BLaER1 treated with 17β-estradiol and CSF1 and Interleukin-3, amounts not matched to agents 10 nM and 100 nM (cell line): ENCODE results near the gene DCAF8L2.
A peak's percentile ranks its signal among the peaks of the same experiment; 100 is the strongest.
"Not testable (repeated sequence)": the region's sequence is repeated elsewhere in the genome, so short reads cannot be mapped to it uniquely, and the experiment has no call there.

Experiments used
- H3K27ac ChIP-seq, 11 experiments: shearing (Covaris generic); formaldehyde crosslinking; 2 replicates each; pipeline ENCODE4 v1.8.1; 2022
- H3K27me3 ChIP-seq, 11 experiments: shearing (Covaris generic); formaldehyde crosslinking; 2 replicates each; pipeline ENCODE4 v1.8.1; 2022
- H3K36me3 ChIP-seq, 11 experiments: shearing (Covaris generic); formaldehyde crosslinking; 2 replicates each; pipeline ENCODE4 v1.8.1; 2022
- H3K4me1 ChIP-seq, 10 experiments: shearing (Covaris generic); formaldehyde crosslinking; 2 replicates each; pipeline ENCODE4 v1.8.1; 2022
- H3K4me2 ChIP-seq, 11 experiments: shearing (Covaris generic); formaldehyde crosslinking; 2 replicates each; pipeline ENCODE4 v1.8.1; 2022
- H3K4me3 ChIP-seq, 10 experiments: shearing (Covaris generic); formaldehyde crosslinking; 2 replicates each; pipeline ENCODE4 v1.8.1; 2022
- H3K9ac ChIP-seq, 11 experiments: shearing (Covaris generic); formaldehyde crosslinking; 2 replicates each; pipeline ENCODE4 v1.8.1; 2022
- H3K9me3 ChIP-seq, 11 experiments: shearing (Covaris generic); formaldehyde crosslinking; replicated peaks in 1 of 11; 2 replicates each; pipeline ENCODE4 v1.8.1; 2022
- H4K20me1 ChIP-seq, 11 experiments: shearing (Covaris generic); formaldehyde crosslinking; 2 replicates each; pipeline ENCODE4 v1.8.1; 2022
- Cebpa-rat ChIP-seq, 11 experiments: shearing (Covaris generic); IDR thresholded peaks; 2 replicates each; pipeline ENCODE4 v1.8.1; 2022

DCAF8L2 gene

DNA sequence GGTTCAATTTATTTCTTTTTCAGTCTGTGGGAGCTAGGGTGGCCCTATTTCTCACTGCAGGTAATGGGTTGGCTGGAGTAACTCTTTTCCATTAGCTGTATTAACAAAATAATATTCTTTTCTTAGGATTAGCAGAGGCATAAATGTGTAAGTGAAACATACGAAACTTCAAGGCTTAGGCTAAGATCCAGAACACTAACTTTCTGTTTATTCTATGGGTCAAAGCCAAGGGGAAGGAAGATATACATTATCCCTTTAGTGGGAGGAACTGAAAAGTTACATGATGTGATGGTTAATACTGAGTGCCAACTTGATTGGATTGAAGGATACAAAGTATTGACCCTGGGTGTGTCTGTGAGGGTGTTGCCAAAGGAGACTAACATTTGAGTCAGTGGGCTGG, 66.4 kb downstream of the DCAF8L2 start:
- Histone ChIP-seq H3K27me3 (peaks cover 63 to 99% (median 94%) of the 10 kb centered on the region in 11 experiments), H3K4me2 (no peak overlapping the region), H3K27ac (no peak overlapping the region), H3K9me3 (no peaks in the 10 kb centered on the region), H3K9ac (no peak overlapping the region), H3K4me1 (no peaks in the 10 kb centered on the region), H3K4me3 (no peak overlapping the region), H3K36me3 (no peaks in the 10 kb centered on the region), H4K20me1 (peaks cover 0 to 3% (median 0%) of the 10 kb centered on the region in 11 experiments; a peak in 1 of 22 replicates)
- no peak for TF ChIP-seq Cebpa-rat (IDR thresholded peaks at IDR 0.05)

DNA sequence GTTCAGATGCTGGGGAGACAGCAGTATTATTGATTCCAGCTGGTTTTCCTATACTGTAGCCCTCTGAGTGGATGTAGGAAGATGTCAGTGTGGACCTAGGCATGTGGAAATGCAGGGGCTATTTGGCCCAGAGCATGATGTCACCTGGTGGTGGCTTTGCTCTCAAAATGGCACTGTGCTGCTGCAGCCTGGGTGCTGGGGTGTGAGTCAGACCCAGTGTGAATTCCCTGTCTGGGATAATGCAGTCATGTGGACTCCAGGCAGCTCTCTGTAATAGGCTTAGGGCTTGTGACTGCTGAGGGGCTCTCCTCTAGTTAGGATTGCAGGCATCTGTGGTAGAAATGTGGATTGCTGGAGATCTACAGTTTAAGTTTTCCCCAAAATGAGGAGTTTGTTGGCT, 70.7 kb downstream of the DCAF8L2 start:
- no peak overlapping the region for H3K27ac ChIP-seq
- H3K27me3 ChIP-seq, result peaks cover 53 to 100% (median 90%) of the 10 kb centered on the region in 11 experiments
- H3K4me3 ChIP-seq, result no peak overlapping the region
- H3K9ac ChIP-seq, result no peak overlapping the region
- H4K20me1 ChIP-seq, result peaks cover 0 to 3% (median 0%) of the 10 kb centered on the region in 11 experiments; a peak in 1 of 22 replicates
- no peak overlapping the region for H3K4me2 ChIP-seq
- H3K36me3 ChIP-seq, result no peaks in the 10 kb centered on the region
- H3K9me3 ChIP-seq, result no peaks in the 10 kb centered on the region
- no peaks in the 10 kb centered on the region for H3K4me1 ChIP-seq
- TF ChIP-seq Cebpa-rat (IDR thresholded peaks at IDR 0.05), result no peak

DNA sequence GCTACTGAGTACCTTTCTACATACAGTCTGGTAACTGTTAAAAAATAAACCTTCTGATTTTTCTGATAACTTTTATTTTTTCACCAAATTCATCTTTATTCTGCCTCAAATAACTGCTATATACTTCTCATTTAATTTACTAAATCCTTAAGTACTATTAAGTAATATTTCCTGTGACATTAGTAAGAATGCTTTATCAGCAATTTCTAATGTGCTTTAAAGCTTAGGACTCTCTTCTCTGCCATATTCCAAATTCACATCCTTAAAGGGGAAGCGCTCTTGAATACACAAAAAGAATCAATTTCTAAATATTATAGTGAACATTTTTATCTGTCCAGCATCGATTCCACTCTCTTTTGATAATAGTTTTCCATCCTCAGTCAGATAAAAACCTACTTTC, 81.1 kb downstream of the DCAF8L2 start:
- no peak overlapping the region for H3K27ac ChIP-seq
- no peaks in the 10 kb centered on the region for H4K20me1 ChIP-seq
- H3K9ac ChIP-seq, result no peak overlapping the region
- no peak overlapping the region for H3K4me2 ChIP-seq
- no peaks in the 10 kb centered on the region for H3K36me3 ChIP-seq
- no peak for TF ChIP-seq Cebpa-rat (IDR thresholded peaks at IDR 0.05)
- no peaks in the 10 kb centered on the region for H3K4me1 ChIP-seq
- peaks cover 0 to 8% (median 0%) of the 10 kb centered on the region in 11 experiments; a peak in 2 of 22 replicates for H3K9me3 ChIP-seq
- peaks cover 33 to 77% (median 53%) of the 10 kb centered on the region in 11 experiments for H3K27me3 ChIP-seq
- no peak overlapping the region for H3K4me3 ChIP-seq

DNA sequence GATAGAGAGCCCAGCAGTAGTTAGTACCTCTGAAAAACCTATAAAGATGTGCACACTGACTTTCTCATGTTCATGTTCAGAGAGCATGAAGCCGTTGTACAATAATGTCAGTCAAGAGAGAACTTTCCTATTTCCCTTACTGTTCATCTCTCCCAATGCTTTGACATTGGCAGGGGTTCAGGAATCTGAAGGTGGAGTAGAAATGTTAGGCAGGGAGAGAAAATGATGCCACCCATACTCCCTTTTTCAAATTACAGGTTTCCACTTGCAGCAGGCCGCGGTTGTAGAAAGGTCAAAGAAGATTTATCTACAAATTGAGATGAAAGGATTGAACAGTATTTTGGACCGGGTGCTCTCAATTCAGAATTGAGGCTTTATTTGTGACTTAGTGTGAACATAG, 84.3 kb downstream of the DCAF8L2 start:
- Histone ChIP-seq H3K4me2 (no peak overlapping the region), H3K9ac (no peak overlapping the region), H3K36me3 (no peaks in the 10 kb centered on the region), H4K20me1 (no peaks in the 10 kb centered on the region), H3K27ac (no peak overlapping the region), H3K9me3 (peaks cover 0 to 8% (median 0%) of the 10 kb centered on the region in 11 experiments; a peak in 2 of 22 replicates), H3K4me3 (no peak overlapping the region), H3K4me1 (peaks cover 0 to 8% (median 0%) of the 10 kb centered on the region in 10 experiments; a peak in 2 of 20 replicates), H3K27me3 (peaks cover 52 to 88% (median 74%) of the 10 kb centered on the region in 11 experiments)
- no peak for TF ChIP-seq Cebpa-rat (IDR thresholded peaks at IDR 0.05)

DNA sequence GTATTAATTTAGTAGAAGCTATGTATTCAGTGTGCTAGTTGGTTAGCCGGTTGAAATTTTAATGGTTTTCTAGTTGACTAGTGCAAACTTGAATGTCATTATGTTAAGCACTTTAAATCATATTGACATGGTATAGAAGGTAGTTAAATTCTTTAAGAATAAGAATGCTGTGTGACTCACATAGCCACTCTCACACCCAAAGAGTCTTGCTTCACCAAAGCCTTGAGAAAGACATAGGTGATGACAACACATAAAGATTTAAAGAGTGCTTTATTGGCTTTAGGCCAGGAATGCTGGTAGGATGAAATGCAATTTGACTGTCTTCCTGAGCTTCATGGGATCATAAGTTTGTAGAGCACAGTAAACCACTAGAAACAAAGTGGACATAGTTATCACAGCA, 85.3 kb downstream of the DCAF8L2 start:
- TF ChIP-seq Cebpa-rat (IDR thresholded peaks at IDR 0.05), result no peak
- Histone ChIP-seq H3K27me3 (peaks cover 61 to 95% (median 84%) of the 10 kb centered on the region in 11 experiments), H3K27ac (no peak overlapping the region), H3K9ac (no peak overlapping the region), H3K4me2 (no peak overlapping the region), H3K4me1 (peaks cover 0 to 8% (median 0%) of the 10 kb centered on the region in 10 experiments; a peak in 2 of 20 replicates), H4K20me1 (no peaks in the 10 kb centered on the region), H3K4me3 (no peak overlapping the region), H3K36me3 (no peaks in the 10 kb centered on the region), H3K9me3 (peaks cover 0 to 4% (median 0%) of the 10 kb centered on the region in 11 experiments; a peak in 2 of 22 replicates)

DNA sequence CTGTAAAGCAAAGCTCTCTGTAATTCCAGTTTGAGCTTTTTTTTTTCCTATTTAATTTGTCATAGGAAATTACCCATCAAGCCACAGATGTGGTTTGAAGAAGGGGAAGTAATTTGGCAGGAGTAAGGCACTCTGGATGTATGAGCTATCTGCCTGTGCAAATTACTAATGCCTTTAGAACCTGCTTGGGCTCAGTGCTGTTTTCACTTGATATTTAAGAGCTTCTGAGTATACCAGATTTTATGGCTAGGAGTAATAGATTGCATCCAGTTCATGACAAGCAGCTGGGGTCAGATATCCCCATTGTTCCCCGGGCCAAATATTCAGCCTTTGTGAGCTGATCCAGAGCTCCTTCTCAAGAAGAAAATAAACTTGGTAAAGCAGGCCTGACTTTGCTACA, 89.1 kb downstream of the DCAF8L2 start:
- H3K4me2 ChIP-seq, result 0 out of 22 replicates have a peak overlapping the region, but pooled peaks of 1 of the 11 experiments have one; percentile 7
- peaks cover 74 to 100% (median 95%) of the 10 kb centered on the region in 11 experiments for H3K27me3 ChIP-seq
- H3K9me3 ChIP-seq, result no peaks in the 10 kb centered on the region
- no peak overlapping the region for H3K27ac ChIP-seq
- H3K9ac ChIP-seq, result no peak overlapping the region
- no peak for TF ChIP-seq Cebpa-rat (IDR thresholded peaks at IDR 0.05)
- no peaks in the 10 kb centered on the region for H3K36me3 ChIP-seq
- H3K4me1 ChIP-seq, result peaks cover 0 to 8% (median 0%) of the 10 kb centered on the region in 10 experiments; a peak in 2 of 20 replicates
- no peak overlapping the region for H3K4me3 ChIP-seq
- H4K20me1 ChIP-seq, result no peaks in the 10 kb centered on the region

DNA sequence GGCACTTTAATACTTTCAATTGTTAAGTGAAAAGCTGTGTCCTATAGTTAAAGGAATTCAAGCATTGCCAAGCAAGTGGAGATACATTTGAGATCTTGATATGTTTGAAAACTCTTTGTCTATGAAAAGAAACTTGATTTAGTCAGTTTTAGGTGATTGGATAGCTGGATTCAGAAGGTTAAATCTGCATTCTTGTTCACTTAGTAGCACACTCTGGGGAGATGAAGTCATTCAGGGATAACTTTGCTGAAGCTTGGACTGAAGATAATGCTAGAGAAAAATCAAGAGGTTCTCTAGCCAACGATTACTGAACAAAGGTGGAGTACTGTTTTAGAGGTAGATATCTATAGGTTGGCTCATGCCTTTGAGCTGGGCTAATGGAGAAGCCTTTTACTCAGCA, 90.6 kb downstream of the DCAF8L2 start:
- Histone ChIP-seq H3K4me1 (peaks cover 0 to 8% (median 0%) of the 10 kb centered on the region in 10 experiments; a peak in 2 of 20 replicates), H3K4me2 (no peak overlapping the region), H3K9ac (no peak overlapping the region), H4K20me1 (no peaks in the 10 kb centered on the region), H3K4me3 (no peak overlapping the region), H3K9me3 (no peaks in the 10 kb centered on the region), H3K27me3 (peaks cover 77 to 100% (median 95%) of the 10 kb centered on the region in 11 experiments), H3K27ac (no peak overlapping the region), H3K36me3 (no peaks in the 10 kb centered on the region)
- no peak for TF ChIP-seq Cebpa-rat (IDR thresholded peaks at IDR 0.05)

DNA sequence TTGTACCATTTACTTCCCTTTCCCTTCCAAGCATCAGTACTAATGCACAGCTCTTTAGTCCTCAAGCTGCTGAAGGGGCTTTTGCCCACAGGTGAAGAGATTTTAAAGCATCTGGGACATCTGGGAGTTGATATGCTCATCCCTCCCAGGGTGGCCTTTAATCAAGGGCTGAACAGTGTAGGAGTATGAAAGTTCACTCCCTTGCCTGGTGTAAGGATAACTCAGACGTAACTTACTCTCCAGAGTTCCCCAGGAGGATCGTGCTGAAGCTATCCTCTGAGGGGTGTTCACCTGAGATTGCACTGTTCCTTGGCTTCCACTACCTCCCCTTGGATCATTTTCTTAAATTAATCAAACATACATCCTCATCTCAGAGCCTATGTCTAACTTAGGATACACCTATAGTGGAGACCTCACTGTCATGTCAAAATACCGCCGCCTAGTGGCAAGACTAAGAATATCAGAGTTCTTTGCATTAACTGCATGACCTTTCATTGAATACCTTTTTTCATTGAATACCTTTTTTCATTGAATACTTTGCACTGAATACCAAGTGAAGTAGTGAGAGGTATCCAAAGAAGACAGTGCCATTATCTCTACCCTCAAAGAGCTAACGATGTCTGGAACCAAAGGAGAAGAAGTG, 93.5 kb downstream of the DCAF8L2 start:
- H3K9me3 ChIP-seq, H3K4me3 ChIP-seq, H3K36me3 ChIP-seq, H3K4me2 ChIP-seq, H3K4me1 ChIP-seq, H4K20me1 ChIP-seq, H3K27ac ChIP-seq, H3K9ac ChIP-seq: not testable (repeated sequence)
- peaks cover 73 to 100% (median 91%) of the 10 kb centered on the region in 11 experiments for H3K27me3 ChIP-seq

DNA sequence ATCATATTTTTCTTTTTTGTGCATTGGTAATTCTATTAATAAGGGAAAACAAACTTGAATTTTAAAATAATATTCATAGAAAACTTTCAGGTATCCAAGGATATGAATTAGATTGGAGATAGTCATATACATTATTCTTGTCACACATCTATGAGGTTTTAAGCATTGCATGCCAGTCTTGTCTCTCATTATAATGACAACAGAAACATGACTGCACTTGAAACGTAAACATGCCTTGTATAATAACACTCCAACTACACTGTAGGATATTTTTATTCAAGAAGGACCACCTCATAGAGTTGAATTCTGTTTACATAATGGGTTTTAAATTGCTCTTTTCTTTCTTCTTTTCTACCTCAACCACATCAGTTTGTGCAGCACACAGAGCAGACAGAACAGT, 104.5 kb downstream of the DCAF8L2 start:
- TF ChIP-seq Cebpa-rat (IDR thresholded peaks at IDR 0.05), result no peak
- no peaks in the 10 kb centered on the region for H4K20me1 ChIP-seq

DNA sequence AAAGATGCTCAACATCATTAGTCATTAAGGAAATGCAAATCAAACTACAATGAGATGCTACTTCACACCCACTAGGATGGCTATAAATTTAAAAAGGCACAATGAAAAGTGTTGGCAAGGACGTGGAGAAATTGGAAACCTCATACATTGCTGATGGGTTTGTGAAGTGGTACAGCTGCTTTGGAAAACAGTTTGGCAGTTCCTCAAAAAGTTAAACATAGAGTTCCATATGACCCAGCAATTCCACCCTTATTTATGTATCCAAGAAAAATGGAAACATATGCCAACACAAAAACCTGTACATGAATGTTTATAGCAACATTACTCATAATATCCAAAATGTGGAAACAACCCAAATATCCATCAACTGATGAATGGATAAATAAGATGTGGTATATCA, 116.4 kb downstream of the DCAF8L2 start:
- no peak for TF ChIP-seq Cebpa-rat (IDR thresholded peaks at IDR 0.05)
- Histone ChIP-seq H3K9ac (no peak overlapping the region), H3K9me3 (peaks cover 0 to 9% (median 5%) of the 10 kb centered on the region in 11 experiments; a peak in 9 of 22 replicates)

More for the DNA sequence above, 104.5 kb downstream of the DCAF8L2 start:
- Histone ChIP-seq H3K4me1 (no peaks in the 10 kb centered on the region), H3K27me3 (peaks cover 56 to 98% (median 88%) of the 10 kb centered on the region in 11 experiments), H3K9me3 (no peaks in the 10 kb centered on the region; a peak in 1 of 22 replicates), H3K4me2 (no peak overlapping the region), H3K4me3 (no peak overlapping the region), H3K9ac (no peak overlapping the region), H3K27ac (no peak overlapping the region), H3K36me3 (no peaks in the 10 kb centered on the region)

More for the DNA sequence above, 116.4 kb downstream of the DCAF8L2 start:
- H3K27ac ChIP-seq, result no peak overlapping the region
- H3K27me3 ChIP-seq, result peaks cover 40 to 95% (median 84%) of the 10 kb centered on the region in 11 experiments; a peak in 21 of 22 replicates
- H3K4me2 ChIP-seq, result no peak overlapping the region
- no peaks in the 10 kb centered on the region for H4K20me1 ChIP-seq
- no peaks in the 10 kb centered on the region for H3K4me1 ChIP-seq
- H3K36me3 ChIP-seq, result no peaks in the 10 kb centered on the region
- no peak overlapping the region for H3K4me3 ChIP-seq
